K562 (cell line): Measurements from ENCODE around the gene MYOM3. TPM values are rescaled to one million over a fixed set of nuclear protein-coding genes. Genes with fewer than 3 reads are reported as not detected.

Experiments
- CLOCK ChIP-seq: fragments of 250-450 bp; sonication (Bioruptor Pico); IDR thresholded peaks from 2 replicates; pipeline ENCODE4 v1.4.0; 2020; ENCODE audit warnings: mild to moderate bottlenecking, moderate library complexity, borderline replicate concordance
- FOXP1 ChIP-seq: sonication (generic); formaldehyde crosslinking; IDR thresholded peaks from 2 replicates; pipeline ENCODE4 v1.8.0; 2022; ENCODE audit warnings: mild to moderate bottlenecking, missing genetic modification reagents
- MTA3 ChIP-seq: fragments of 450-650 bp; formaldehyde crosslinking; IDR thresholded peaks from 2 replicates; pipeline ENCODE4 v1.6.1; 2017; ENCODE audit warnings: mild to moderate bottlenecking, borderline replicate concordance
- RERE ChIP-seq: sonication (generic); formaldehyde crosslinking; IDR thresholded peaks from 2 replicates; pipeline ENCODE4 v1.8.0; 2023; ENCODE audit warnings: missing genetic modification reagents, mild to moderate bottlenecking, borderline replicate concordance
- SRSF1 ChIP-seq: fragments of 200-400 bp; formaldehyde crosslinking; IDR thresholded peaks from 2 replicates; pipeline ENCODE4 v1.6.1; 2017; ENCODE audit warnings: mild to moderate bottlenecking, low read depth, low read length, moderate library complexity
- polyA plus RNA-seq, 8 experiments: library from polyadenylated mRNA; depleted of rRNA in 4 of 8; stranded (reverse) in 5 of 8; unstranded in 3 of 8; fragments of >200 nt; fragmentation: Nextera tagmentation in 2 of 8; fragmentation: Illumina TruSeq in 1 of 8; extraction: Ambion mirVana in 2 of 8; extraction: Trizol in 1 of 8; gene quantifications; 2 replicates each; pipeline versions ENCODE4 v1.2.1 to v1.2.3, GENCODE V29; 2011 to 2014; ENCODE audit warnings: inconsistent platforms in 1 of 8, missing spikeins in 1 of 8
- total RNA-seq, 7 experiments: library from RNA; depleted of rRNA in 6 of 7; stranded (reverse); fragments of >200 nt in 6 of 7; fragmentation: Illumina TruSeq in 2 of 7; extraction: Trizol in 2 of 7; gene quantifications; 2 replicates each; pipeline versions ENCODE4 v1.2.1 to v1.2.3, GENCODE V29; 2011 to 2021; ENCODE audit warnings: low replicate concordance in 1 of 7

MYOM3 gene
- total and polyA plus RNA-seq, 9 of the 15 experiments (the other 6 are each of a cell fraction or from before 2014, with no cell fraction given), result 0.01 TPM; not detected in 8

GRCh38 chr1:24091971-24092482 lies 19.9 kb downstream of the MYOM3 start (continued):
- TF ChIP-seq FOXP1 (no peak), SRSF1 (no peak), MTA3 (no peak), CLOCK (CRISPR knock-in tag) (no peak), RERE (CRISPR knock-in tag) (no peak)
